NCI-H1417 (cell line): ENCODE data around the gene TMEM237.

Experiments
- DNase-seq, 3 experiments: peaks; one replicate each; lab custom pipeline; 2025; lab: John Stamatoyannopoulos, UW

Gene TMEM237

GRCh38 chr2:201642579-201643215, 606 bp downstream of the TMEM237 start:
- DNase-seq: peak; percentile 70 to 96 (median 93)

- DNase-seq: peak in 2 of 3 experiments; percentile 70 to 96
Measured at GRCh38 chr2:201642086-201642578, 1.2 kb downstream of the TMEM237 start.

- DNase-seq: no peak
Measured at GRCh38 chr2:201639205-201639604, 4.1 kb downstream of the TMEM237 start.

GRCh38 chr2:201638326-201638725, 5.0 kb downstream of the TMEM237 start:
- DNase-seq: no peak

- DNase-seq: no peak
Measured at GRCh38 chr2:201633661-201634249, 9.5 kb downstream of the TMEM237 start.

- DNase-seq: no peak
Measured at GRCh38 chr2:201631041-201631440, 12.3 kb downstream of the TMEM237 start.

GRCh38 chr2:201630577-201630976, 12.7 kb downstream of the TMEM237 start:
- DNase-seq: no peak

- no peak for DNase-seq
Measured at GRCh38 chr2:201628545-201628944, 14.8 kb downstream of the TMEM237 start.

GRCh38 chr2:201622306-201622970, 20.9 kb downstream of the TMEM237 start:
- no peak for DNase-seq

GRCh38 chr2:201621293-201621999, 21.9 kb downstream of the TMEM237 start:
- DNase-seq: no peak

- DNase-seq: peak in 2 of 3 experiments; percentile 73 to 89
Measured at GRCh38 chr2:201618744-201619662, 24.3 kb downstream of the TMEM237 start.

GRCh38 chr2:201608021-201608420, 35.3 kb downstream of the TMEM237 start:
- DNase-seq: no peak

GRCh38 chr2:201607568-201607967, 35.7 kb downstream of the TMEM237 start:
- no peak for DNase-seq

- no peak for DNase-seq
Measured at GRCh38 chr2:201600906-201601305, 42.4 kb downstream of the TMEM237 start.

GRCh38 chr2:201597397-201597796, 45.9 kb downstream of the TMEM237 start:
- DNase-seq: no peak

- DNase-seq: no peak
Measured at GRCh38 chr2:201580486-201580885, 62.8 kb downstream of the TMEM237 start.

- no peak for DNase-seq
Measured at GRCh38 chr2:201579536-201579935, 63.8 kb downstream of the TMEM237 start.

- no peak for DNase-seq
Measured at GRCh38 chr2:201575971-201576370, 67.3 kb downstream of the TMEM237 start.

GRCh38 chr2:201574766-201575165, 68.5 kb downstream of the TMEM237 start:
- DNase-seq: peak in 1 of 3 experiments; percentile 32

GRCh38 chr2:201572846-201573508, 70.3 kb downstream of the TMEM237 start:
- DNase-seq: no peak
